ENCODE data around the gene HECW1.

GRCh38 chr7:43141091-43141490 is 28.6 kb downstream of the HECW1 start:
- TF ChIP-seq SIN3A (IDR thresholded peaks at IDR 0.05; ENCODE audit: borderline replicate concordance, insufficient read depth, low read length): no peak
- TF ChIP-seq REST (IDR thresholded peaks at IDR 0.05; ENCODE audit: insufficient read depth in 1 of 2, low read depth in 2 of 2, low read length in 2 of 2): no peak
